GM12864 (cell line): ENCODE results near the gene CLMN.

Experiments
- DNase-seq: peaks from one replicate; pipeline ENCODE4 v3.0.0-alpha.2; 2011; ENCODE audit warnings: low read depth
- H3K4me3 ChIP-seq: 2 replicates; pipeline ENCODE4 v1.5.1; 2011; ENCODE audit warnings: mild to moderate bottlenecking, low read depth, low read length, control low read depth
- TF ChIP-seq, protein P1 (sequence below): IDR thresholded peaks from 2 replicates; pipeline ENCODE4 v1.5.1; 2011; ENCODE audit warnings: low read depth, mild to moderate bottlenecking, moderate library complexity, low read length, control low read depth, inconsistent platforms; ENCODE audit errors: missing control alignments

The CLMN gene

DNA sequence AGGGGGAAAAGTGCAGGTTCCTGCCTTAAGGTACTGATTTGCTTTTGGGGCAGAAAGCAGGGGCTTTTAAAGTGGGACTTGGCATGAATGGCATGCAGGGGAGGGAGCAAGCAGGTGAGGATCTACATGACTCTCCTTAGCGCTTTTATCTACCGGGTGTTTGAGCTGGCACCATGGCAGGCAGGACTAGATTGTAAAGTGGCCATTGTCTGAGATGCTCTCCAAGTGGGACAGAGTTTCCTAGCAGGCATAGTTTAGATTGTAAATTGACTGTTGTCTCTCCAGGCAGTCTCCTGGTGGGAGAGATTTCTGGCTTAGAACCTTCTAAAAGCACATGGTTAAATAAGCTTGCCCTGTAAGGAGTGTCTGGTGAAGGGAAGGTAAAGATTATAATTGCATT lies 157.1 kb downstream of the CLMN start:
- TF ChIP-seq, protein P1, sequence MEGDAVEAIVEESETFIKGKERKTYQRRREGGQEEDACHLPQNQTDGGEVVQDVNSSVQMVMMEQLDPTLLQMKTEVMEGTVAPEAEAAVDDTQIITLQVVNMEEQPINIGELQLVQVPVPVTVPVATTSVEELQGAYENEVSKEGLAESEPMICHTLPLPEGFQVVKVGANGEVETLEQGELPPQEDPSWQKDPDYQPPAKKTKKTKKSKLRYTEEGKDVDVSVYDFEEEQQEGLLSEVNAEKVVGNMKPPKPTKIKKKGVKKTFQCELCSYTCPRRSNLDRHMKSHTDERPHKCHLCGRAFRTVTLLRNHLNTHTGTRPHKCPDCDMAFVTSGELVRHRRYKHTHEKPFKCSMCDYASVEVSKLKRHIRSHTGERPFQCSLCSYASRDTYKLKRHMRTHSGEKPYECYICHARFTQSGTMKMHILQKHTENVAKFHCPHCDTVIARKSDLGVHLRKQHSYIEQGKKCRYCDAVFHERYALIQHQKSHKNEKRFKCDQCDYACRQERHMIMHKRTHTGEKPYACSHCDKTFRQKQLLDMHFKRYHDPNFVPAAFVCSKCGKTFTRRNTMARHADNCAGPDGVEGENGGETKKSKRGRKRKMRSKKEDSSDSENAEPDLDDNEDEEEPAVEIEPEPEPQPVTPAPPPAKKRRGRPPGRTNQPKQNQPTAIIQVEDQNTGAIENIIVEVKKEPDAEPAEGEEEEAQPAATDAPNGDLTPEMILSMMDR = no peak
- H3K4me3 ChIP-seq = no peak overlapping the region
- no peak for DNase-seq

- peak within 1 kb of the TSS; percentile 89 for H3K4me3 ChIP-seq
- TF ChIP-seq, protein P1 = no peak
- DNase-seq = peak; percentile 67
Observed at GRCh38 chr14:95157327-95158189, 162.2 kb downstream of the CLMN start, which contains the start of gene DICER1. Gene DICER1, minus strand, starts transcription at chr14:95157529. Its CDS starts 24,071 bp downstream, at chr14:95133458.

DNA sequence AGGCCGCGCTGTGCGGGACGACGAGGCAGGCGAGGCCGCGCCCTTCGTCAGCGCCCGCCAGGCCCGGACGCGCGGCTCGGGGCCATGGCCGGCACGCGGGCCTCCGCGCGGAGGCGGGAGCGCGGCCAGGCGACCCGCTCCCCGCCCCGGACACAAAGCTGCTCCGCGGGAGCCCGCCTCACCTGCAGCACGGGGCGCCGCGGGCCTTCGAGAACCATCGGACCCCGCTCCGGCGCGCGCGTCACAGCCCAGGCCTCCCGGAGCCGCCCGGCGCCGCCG lies 162.7 kb downstream of the CLMN start:
- peak overlapping the region; percentile 89 for H3K4me3 ChIP-seq
- TF ChIP-seq, protein P1 = no peak
- no peak for DNase-seq

- TF ChIP-seq, protein P1 = no peak
- peak overlapping the region; percentile 89 for H3K4me3 ChIP-seq
- DNase-seq = no peak
Observed at GRCh38 chr14:95156161-95157047, 163.3 kb downstream of the CLMN start.

DNA sequence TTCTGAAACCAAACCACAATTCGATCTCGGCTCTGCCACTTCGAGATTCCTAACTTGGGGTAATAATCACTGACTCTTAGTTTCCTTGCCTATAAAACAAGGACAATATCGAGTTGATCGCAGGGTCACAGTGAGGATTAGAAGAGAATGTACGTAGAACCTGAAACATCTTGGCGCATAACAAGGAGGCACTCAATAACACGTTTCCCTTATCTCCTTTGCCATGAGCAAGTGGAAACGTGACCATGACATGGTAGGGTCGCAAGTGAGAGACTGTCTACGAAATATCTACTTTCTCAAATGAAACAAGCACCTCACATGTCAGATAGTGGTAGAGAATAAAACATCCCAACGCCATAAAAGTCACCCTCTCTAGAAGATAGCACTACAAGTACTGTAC lies 164.7 kb downstream of the CLMN start:
- TF ChIP-seq, protein P1 = no peak
- DNase-seq = no peak
- no peak overlapping the region for H3K4me3 ChIP-seq

- H3K4me3 ChIP-seq = no peak overlapping the region
- DNase-seq = no peak
Observed at GRCh38 chr14:95153866-95154265, 165.8 kb downstream of the CLMN start.

More at GRCh38 chr14:95153866-95154265, 165.8 kb downstream of the CLMN start:
- TF ChIP-seq, protein P1 = no peak
